GM18861 (cell line): ENCODE results near the gene CCDC88B.
"Not testable (repeated sequence)": the region's sequence is repeated elsewhere in the genome, so short reads cannot be mapped to it uniquely, and the experiment has no call there.

ENCODE experiments used
- ATAC-seq: cut with Tn5 transposase; IDR thresholded peaks from one replicate; pipeline ENCODE4 v1.9.1; 2021; ENCODE audit not compliant: unreplicated experiment

CCDC88B gene

GRCh38 chr11:64321533-64321932 lies 18.5 kb upstream of the CCDC88B start:
- ATAC-seq: no peak

GRCh38 chr11:64322925-64323260 lies 17.1 kb upstream of the CCDC88B start:
- no peak for ATAC-seq

- ATAC-seq: no peak
Observed at GRCh38 chr11:64323373-64323772, 16.6 kb upstream of the CCDC88B start.

- not testable (repeated sequence) for ATAC-seq
Observed at GRCh38 chr11:64323984-64324383, 16.0 kb upstream of the CCDC88B start.

GRCh38 chr11:64324692-64325469 lies 15.1 kb upstream of the CCDC88B start:
- ATAC-seq: no peak

- ATAC-seq: no peak
Observed at GRCh38 chr11:64327375-64327774, 12.6 kb upstream of the CCDC88B start.

- ATAC-seq: no peak
Observed at GRCh38 chr11:64327993-64328392, 12.0 kb upstream of the CCDC88B start.

GRCh38 chr11:64330888-64331287 lies 9.1 kb upstream of the CCDC88B start:
- ATAC-seq: no peak

- ATAC-seq: no peak
Observed at GRCh38 chr11:64331569-64332371, 8.2 kb upstream of the CCDC88B start.

GRCh38 chr11:64333556-64333955 lies 6.4 kb upstream of the CCDC88B start:
- no peak for ATAC-seq

- ATAC-seq: peak; percentile 84
Observed at GRCh38 chr11:64334764-64335735, 5.0 kb upstream of the CCDC88B start.

GRCh38 chr11:64337538-64338249 lies 2.3 kb upstream of the CCDC88B start:
- ATAC-seq: no peak

- ATAC-seq: no peak
Observed at GRCh38 chr11:64338716-64339115, 1.3 kb upstream of the CCDC88B start.

- no peak for ATAC-seq
Observed at GRCh38 chr11:64339286-64339685, 718 bp upstream of the CCDC88B start.

GRCh38 chr11:64340671-64341335 lies 799 bp downstream of the CCDC88B start:
- ATAC-seq: no peak

- no peak for ATAC-seq
Observed at GRCh38 chr11:64341429-64341828, 1.4 kb downstream of the CCDC88B start.

GRCh38 chr11:64341851-64342791 lies 2.1 kb downstream of the CCDC88B start:
- ATAC-seq: peak; percentile 40

GRCh38 chr11:64342869-64343745 lies 3.1 kb downstream of the CCDC88B start:
- no peak for ATAC-seq
